Measurements from ENCODE around the gene CSTF1.

Gene CSTF1

DNA sequence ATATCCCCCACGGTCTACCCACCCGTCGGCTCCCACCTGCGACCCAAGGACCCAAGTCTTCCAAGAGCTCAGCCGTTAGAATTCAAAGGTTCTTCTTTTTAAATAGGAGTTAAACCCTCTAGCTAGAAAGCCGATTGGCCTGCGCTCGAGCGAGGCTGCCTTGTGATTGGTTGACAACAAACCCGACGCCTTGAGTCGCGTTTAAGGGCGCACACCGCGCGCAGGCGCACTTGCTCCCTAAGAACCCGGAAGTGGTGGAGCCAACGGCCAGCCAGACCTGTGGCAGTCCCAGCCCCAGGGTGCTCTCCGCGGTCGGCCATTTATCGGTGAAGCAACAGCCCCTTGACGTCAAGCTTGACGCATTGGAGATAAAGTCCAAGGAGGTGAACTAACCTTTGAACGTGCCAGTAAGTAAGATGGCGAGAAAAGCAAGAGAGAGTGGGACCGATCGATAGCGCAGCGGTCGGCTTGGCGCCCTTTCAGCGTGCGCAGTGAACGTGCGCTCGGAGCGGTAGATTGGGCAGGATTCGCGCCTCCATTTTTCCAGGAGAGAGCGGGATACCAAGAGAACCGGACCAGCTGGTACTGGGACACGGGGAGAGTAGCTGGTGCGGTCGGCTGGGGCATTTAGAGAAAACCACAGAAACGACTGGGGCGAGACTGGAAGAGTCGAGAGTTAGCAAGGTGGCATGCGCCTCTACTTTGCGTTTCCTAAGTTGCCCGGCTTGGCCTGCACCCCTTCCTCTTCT is at the start of gene CSTF1, which contains the start of gene AURKA:
CSTF1 (plus strand) TSS at position 514 of the 749 bp plus-strand sequence. CDS start 2,908 bp downstream, outside the sequence.
AURKA (minus strand) TSS at position 84 of the 749 bp plus-strand sequence. CDS start 4,018 bp downstream, outside the sequence.
- DNase-seq (ENCODE audit: low read depth) = peak; percentile 98
- TF ChIP-seq, protein P1, sequence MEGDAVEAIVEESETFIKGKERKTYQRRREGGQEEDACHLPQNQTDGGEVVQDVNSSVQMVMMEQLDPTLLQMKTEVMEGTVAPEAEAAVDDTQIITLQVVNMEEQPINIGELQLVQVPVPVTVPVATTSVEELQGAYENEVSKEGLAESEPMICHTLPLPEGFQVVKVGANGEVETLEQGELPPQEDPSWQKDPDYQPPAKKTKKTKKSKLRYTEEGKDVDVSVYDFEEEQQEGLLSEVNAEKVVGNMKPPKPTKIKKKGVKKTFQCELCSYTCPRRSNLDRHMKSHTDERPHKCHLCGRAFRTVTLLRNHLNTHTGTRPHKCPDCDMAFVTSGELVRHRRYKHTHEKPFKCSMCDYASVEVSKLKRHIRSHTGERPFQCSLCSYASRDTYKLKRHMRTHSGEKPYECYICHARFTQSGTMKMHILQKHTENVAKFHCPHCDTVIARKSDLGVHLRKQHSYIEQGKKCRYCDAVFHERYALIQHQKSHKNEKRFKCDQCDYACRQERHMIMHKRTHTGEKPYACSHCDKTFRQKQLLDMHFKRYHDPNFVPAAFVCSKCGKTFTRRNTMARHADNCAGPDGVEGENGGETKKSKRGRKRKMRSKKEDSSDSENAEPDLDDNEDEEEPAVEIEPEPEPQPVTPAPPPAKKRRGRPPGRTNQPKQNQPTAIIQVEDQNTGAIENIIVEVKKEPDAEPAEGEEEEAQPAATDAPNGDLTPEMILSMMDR (IDR thresholded peaks at IDR 0.05; ENCODE audit: control insufficient read depth, insufficient read depth, low read depth, low read length, missing control alignments) = no peak
- H3K4me3 ChIP-seq (ENCODE audit: control insufficient read depth, low read depth, low read length) = peak within 1 kb of the TSS; percentile 89

DNA sequence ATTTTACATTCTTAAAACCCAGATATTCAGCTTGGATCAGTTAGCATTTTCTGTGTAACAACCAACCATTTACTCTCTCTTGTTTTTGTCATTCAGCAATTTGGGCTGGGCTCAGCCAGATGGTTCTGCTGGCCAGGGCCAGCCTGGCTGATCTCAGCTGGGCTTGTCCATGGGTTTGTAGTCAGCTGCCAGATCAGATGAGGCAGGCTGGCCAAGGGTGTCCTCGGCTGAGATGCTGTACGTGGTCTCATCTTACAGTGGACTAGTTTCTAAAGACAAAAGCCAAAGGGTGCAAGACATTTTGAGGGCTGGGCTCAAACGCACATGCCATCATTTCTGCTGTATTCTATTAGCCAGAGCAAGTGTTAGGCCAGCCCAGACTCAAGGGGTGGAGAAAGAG is 49.7 kb upstream of the CSTF1 start:
- TF ChIP-seq, protein P1 (IDR thresholded peaks at IDR 0.05; ENCODE audit: control insufficient read depth, insufficient read depth, low read depth, low read length, missing control alignments) = no peak
- no peak for DNase-seq (ENCODE audit: low read depth)
- no peak overlapping the region for H3K4me3 ChIP-seq (ENCODE audit: control insufficient read depth, low read depth, low read length)

DNA sequence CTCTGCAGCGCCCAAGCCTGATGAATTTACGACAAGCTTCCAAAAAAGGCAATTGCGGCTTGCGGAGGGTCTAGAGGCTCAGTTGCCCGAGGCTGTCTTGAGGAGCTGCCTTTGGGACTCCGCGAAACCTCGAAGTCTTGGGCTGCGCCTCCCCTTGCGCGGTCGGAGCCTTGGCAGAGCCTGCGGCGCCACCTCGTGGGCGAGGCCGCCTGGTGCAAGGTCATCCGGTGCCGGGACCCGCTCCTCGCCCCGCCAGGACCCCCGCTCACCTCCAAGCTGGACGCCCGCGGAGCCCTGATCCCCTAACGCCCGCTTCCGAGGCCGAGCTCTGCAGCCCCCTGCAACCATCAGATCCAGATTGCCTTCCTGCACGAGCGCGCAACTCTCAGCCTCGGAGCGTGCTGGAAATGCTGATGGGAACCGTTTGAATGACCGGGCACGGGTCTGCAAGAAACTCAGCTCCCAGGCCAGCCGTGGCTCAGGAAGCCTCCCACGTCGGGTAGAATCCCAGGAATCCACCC is 48.5 kb upstream of the CSTF1 start:
- TF ChIP-seq, protein P1 (IDR thresholded peaks at IDR 0.05; ENCODE audit: control insufficient read depth, insufficient read depth, low read depth, low read length, missing control alignments) = peak; percentile 70
- DNase-seq (ENCODE audit: low read depth) = no peak
- H3K4me3 ChIP-seq (ENCODE audit: control insufficient read depth, low read depth, low read length) = peak overlapping the region; percentile 15

DNA sequence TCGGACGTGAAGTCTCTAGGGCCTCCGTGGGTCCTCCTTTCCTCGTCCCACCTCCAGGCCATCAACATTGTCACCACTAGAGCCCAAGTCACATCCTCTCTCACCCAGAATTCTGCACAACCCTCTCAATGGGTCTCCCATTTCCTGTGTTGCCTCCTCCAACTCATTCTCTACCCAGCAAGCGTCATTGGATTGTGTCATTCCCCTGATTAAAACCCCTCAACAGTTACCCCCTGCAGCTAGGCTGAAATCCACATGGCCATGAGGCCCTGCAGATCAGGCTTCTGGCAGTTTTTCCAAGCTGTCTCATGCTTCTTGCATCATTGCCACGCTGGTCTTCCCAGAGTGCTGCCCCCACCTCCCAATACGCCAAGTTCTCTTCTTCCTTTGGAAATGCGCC is 46.5 kb upstream of the CSTF1 start:
- no peak overlapping the region for H3K4me3 ChIP-seq (ENCODE audit: control insufficient read depth, low read depth, low read length)
- DNase-seq (ENCODE audit: low read depth) = no peak
- TF ChIP-seq, protein P1 (IDR thresholded peaks at IDR 0.05; ENCODE audit: control insufficient read depth, insufficient read depth, low read depth, low read length, missing control alignments) = no peak

DNA sequence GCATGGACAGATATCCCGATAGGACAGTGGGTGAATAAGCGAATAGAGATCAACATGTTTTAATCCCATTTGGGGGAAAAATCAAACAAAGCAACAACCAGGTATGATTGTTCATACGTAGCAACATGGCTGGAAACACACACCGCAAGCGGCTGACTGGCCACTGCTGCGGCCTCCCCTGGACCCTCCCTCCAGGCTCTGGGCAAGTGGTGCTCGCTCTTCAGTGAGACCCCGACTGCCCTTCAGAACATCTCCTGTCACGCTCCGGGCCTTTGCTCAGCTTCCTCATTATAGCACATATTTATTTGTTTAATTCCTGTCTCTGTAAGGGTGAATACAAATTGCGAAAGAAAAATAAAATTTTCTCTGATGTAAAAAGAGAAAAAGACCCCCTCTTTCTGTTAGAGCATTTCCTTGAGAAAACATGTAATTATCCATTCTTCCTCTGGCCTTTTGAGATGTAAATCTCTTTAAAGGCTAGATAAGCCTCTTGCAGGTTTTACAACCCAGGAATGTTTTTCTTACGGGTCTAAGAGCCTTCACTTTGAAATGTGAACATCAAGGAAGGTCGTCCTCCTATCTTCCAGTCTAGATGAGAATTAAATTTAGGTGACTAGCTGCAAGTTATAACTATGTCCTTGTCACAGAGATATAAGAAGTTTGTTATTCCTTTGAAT is 44.7 kb upstream of the CSTF1 start:
- DNase-seq (ENCODE audit: low read depth) = no peak
- TF ChIP-seq, protein P1 (IDR thresholded peaks at IDR 0.05; ENCODE audit: control insufficient read depth, insufficient read depth, low read depth, low read length, missing control alignments) = no peak
- H3K4me3 ChIP-seq (ENCODE audit: control insufficient read depth, low read depth, low read length) = no peak overlapping the region

DNA sequence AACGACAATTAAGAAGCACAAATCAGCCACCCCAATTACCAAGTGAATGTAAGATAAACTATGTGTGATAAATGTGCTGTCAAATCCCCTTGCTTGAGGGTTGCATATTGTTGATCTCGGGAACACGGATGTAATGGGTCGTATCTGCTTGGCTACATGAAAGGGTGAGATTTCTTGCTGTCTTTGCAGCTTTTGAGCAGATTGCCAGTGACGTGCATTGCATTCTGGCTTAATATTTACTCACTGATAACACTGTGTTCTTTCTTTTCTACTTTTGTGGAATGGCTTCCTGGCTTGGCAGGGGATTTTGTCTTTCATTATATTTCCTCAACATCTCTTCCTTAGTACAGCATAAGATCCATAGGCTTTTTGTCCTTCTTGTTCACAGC is 44.1 kb upstream of the CSTF1 start:
- no peak for DNase-seq (ENCODE audit: low read depth)
- H3K4me3 ChIP-seq (ENCODE audit: control insufficient read depth, low read depth, low read length) = no peak overlapping the region
- TF ChIP-seq, protein P1 (IDR thresholded peaks at IDR 0.05; ENCODE audit: control insufficient read depth, insufficient read depth, low read depth, low read length, missing control alignments) = no peak

Data from AG09309 (cell line).